Mesenchymal stem cell (in vitro differentiated cells and primary cell): ENCODE data around the gene CAMK1.

Source experiments
- DNase-seq: peaks from one replicate; pipeline ENCODE4 v3.0.0-alpha.2; 2013
- H2AFZ ChIP-seq: one replicate; pipeline ENCODE4 v1.6.1; 2013; ENCODE audit warnings: low read depth, mild to moderate bottlenecking, control low read depth, inconsistent platforms, low read length, moderate library complexity
- H2AK5ac ChIP-seq: 2 replicates; pipeline ENCODE4 v1.6.1; 2013; ENCODE audit warnings: low read length, moderate library complexity, mild to moderate bottlenecking, inconsistent platforms; ENCODE audit not compliant: severe bottlenecking
- H2BK120ac ChIP-seq: one replicate; pipeline ENCODE4 v1.6.1; 2013; ENCODE audit warnings: low read depth, mild to moderate bottlenecking, inconsistent platforms, low read length, moderate library complexity
- H2BK12ac ChIP-seq, 2 experiments: one replicate each; pipeline ENCODE4 v1.6.1; 2013; ENCODE audit warnings: inconsistent platforms in 2 of 2, low read length in 2 of 2, mild to moderate bottlenecking in 2 of 2, moderate library complexity in 2 of 2, control low read depth in 1 of 2
- H2BK15ac ChIP-seq: one replicate; pipeline ENCODE4 v1.6.1; 2013; ENCODE audit warnings: mild to moderate bottlenecking, low read depth, inconsistent platforms; ENCODE audit not compliant: poor library complexity, severe bottlenecking
- H2BK5ac ChIP-seq: 2 replicates; pipeline ENCODE4 v1.6.1; 2013; ENCODE audit warnings: low read depth, mild to moderate bottlenecking, low read length, control low read depth, inconsistent platforms; ENCODE audit not compliant: poor library complexity, severe bottlenecking
- H3K14ac ChIP-seq, 2 experiments: one replicate each; pipeline ENCODE4 v1.6.1; 2013; ENCODE audit warnings: inconsistent platforms in 2 of 2, low read length in 2 of 2, control low read depth in 1 of 2, mild to moderate bottlenecking in 1 of 2, moderate library complexity in 1 of 2
- H3K18ac ChIP-seq, 2 experiments: one replicate each; pipeline ENCODE4 v1.6.1; 2013; ENCODE audit warnings: inconsistent platforms in 2 of 2, low read length in 2 of 2, control low read depth in 1 of 2, low read depth in 1 of 2, mild to moderate bottlenecking in 1 of 2
- H3K23ac ChIP-seq, 2 experiments: one replicate each; pipeline ENCODE4 v1.6.1; 2013; ENCODE audit warnings: inconsistent platforms in 2 of 2, low read length in 2 of 2, mild to moderate bottlenecking in 2 of 2, moderate library complexity in 2 of 2, control low read depth in 1 of 2
- H3K27ac ChIP-seq: 2 replicates; pipeline ENCODE4 v1.5.1; 2013; ENCODE audit warnings: mild to moderate bottlenecking, moderate library complexity, low read length, control low read depth, inconsistent platforms; ENCODE audit not compliant: poor library complexity, severe bottlenecking
- H3K27me3 ChIP-seq, 2 experiments: 2 replicates each; pipeline versions ENCODE4 v1.6.1 to v1.7.0; 2013; ENCODE audit warnings: low read length in 2 of 2, mild to moderate bottlenecking in 2 of 2, moderate library complexity in 2 of 2, control low read depth in 1 of 2, inconsistent platforms in 1 of 2; ENCODE audit not compliant: control insufficient read depth in 1 of 2, insufficient read depth in 1 of 2
- H3K36me3 ChIP-seq, 2 experiments: 2 replicates each; pipeline versions ENCODE4 v1.6.1 to v1.7.0; 2013; ENCODE audit warnings: low read length in 2 of 2, control low read depth in 1 of 2, inconsistent platforms in 1 of 2, low read depth in 1 of 2, mild to moderate bottlenecking in 1 of 2; ENCODE audit not compliant: insufficient read depth in 2 of 2, control insufficient read depth in 1 of 2
- H3K4ac ChIP-seq, 2 experiments: one replicate each; pipeline ENCODE4 v1.6.1; 2013; ENCODE audit warnings: inconsistent platforms in 2 of 2, low read length in 2 of 2, mild to moderate bottlenecking in 2 of 2, moderate library complexity in 2 of 2, control low read depth in 1 of 2, low read depth in 1 of 2
- H3K4me1 ChIP-seq: 2 replicates; pipeline ENCODE4 v1.6.1; 2013; ENCODE audit warnings: low read depth, low read length, control low read depth; ENCODE audit not compliant: control insufficient read depth, insufficient read depth
- H3K4me2 ChIP-seq: 2 replicates; pipeline ENCODE4 v1.6.1; 2013; ENCODE audit warnings: low read length, mild to moderate bottlenecking, inconsistent platforms; ENCODE audit not compliant: poor library complexity, severe bottlenecking
- H3K4me3 ChIP-seq, 2 experiments: 2 replicates each; pipeline versions ENCODE4 v1.5.1 to v1.7.0; 2013; ENCODE audit warnings: low read length in 2 of 2, mild to moderate bottlenecking in 2 of 2, control low read depth in 1 of 2, low read depth in 1 of 2; ENCODE audit not compliant: insufficient read depth in 1 of 2
- H3K79me1 ChIP-seq: replicated peaks from 2 replicates; pipeline ENCODE4 v1.6.1; 2013; ENCODE audit warnings: mild to moderate bottlenecking, control low read depth, low read length, inconsistent platforms; ENCODE audit not compliant: poor library complexity, severe bottlenecking
- H3K9ac ChIP-seq: 2 replicates; pipeline ENCODE4 v1.7.0; 2013; ENCODE audit warnings: mild to moderate bottlenecking, low read length, moderate library complexity
- H3K9me3 ChIP-seq: 2 replicates; pipeline ENCODE4 v1.7.0; 2013; ENCODE audit warnings: mild to moderate bottlenecking, low read length; ENCODE audit not compliant: control insufficient read depth
- H4K8ac ChIP-seq: one replicate; pipeline ENCODE4 v1.6.1; 2013; ENCODE audit warnings: inconsistent platforms, mild to moderate bottlenecking, low read length, moderate library complexity
- H4K91ac ChIP-seq: one replicate; pipeline ENCODE4 v1.6.1; 2013; ENCODE audit warnings: mild to moderate bottlenecking, low read length, inconsistent platforms
- WGBS: methylation state at CpG from one replicate; pipeline ENCODE4 v1.1.7; 2013; ENCODE audit warnings: mixed read lengths; 5-methylcytosine and 5-hydroxymethylcytosine counted together

The CAMK1 gene

DNA sequence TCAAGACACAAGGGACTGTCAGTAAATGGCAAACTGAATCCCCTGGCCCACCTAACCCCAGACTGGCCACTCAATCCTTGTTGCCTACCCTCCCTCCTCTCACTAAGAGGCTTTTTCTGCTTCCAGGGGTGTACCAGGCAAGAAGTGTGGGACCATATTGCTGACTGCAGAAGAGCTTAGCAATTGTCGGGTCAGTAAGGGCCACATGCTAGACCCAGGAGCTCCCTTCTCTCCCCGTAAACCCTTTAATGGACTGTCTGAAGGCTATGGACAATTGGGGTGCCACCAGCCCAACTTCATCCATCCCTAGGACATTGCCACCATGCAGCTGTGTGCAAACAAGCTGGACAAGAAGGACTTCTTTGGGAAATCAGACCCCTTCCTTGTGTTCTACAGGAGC is 57.3 kb downstream of the CAMK1 start:
- 74% methylated on average over 2 of the region's 2 CpGs for WGBS
- no peaks in the 10 kb centered on the region for H3K36me3 ChIP-seq
- H3K27me3 ChIP-seq = peaks cover 24 to 27% of the 10 kb centered on the region in 2 experiments
- no peak overlapping the region for H4K91ac ChIP-seq
- no peak overlapping the region for H2BK15ac ChIP-seq
- H2BK5ac ChIP-seq = no peak overlapping the region
- H4K8ac ChIP-seq = no peak overlapping the region
- H3K23ac ChIP-seq = no peak overlapping the region
- no peak overlapping the region for H3K4ac ChIP-seq
- no peak overlapping the region for H2AFZ ChIP-seq
- no peak overlapping the region for H3K14ac ChIP-seq
- H3K27ac ChIP-seq = no peak overlapping the region
- H3K4me3 ChIP-seq = no peak overlapping the region
- DNase-seq = no peak
- no peak overlapping the region for H3K9ac ChIP-seq
- H2AK5ac ChIP-seq = no peak overlapping the region
- H2BK12ac ChIP-seq = no peak overlapping the region
- H3K79me1 ChIP-seq = no peaks in the 10 kb centered on the region
- H3K18ac ChIP-seq = no peak overlapping the region
- H2BK120ac ChIP-seq = no peak overlapping the region
- H3K4me2 ChIP-seq = no peak overlapping the region
- H3K9me3 ChIP-seq = no peaks in the 10 kb centered on the region
- H3K4me1 ChIP-seq = no peaks in the 10 kb centered on the region

DNA sequence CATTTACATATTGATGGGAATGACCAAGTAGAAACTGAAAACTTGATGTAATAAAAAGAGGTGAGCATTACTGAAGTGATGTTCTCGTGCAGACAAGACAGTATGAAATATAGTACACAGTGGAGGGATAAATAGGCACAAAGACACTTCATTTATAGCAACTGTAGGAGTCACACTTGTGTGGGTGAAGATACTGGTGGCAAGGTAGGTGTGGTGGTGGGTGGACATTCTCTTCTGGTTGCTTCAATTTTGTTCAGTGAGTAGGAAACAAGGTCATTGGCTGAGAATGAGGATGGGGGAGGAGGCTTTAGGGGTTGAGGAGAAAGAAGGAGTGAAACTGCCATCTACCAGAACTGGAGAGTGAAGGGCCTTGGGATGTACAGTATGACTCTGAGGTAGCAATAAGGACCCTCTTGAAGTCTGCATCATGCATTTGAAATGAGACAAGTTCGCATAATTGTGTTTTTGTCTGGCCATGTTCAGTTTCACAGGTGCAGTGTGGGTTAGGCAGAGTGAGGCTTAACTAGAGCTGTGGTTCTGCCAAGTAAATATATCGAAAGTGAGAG is 59.5 kb downstream of the CAMK1 start:
- no peak for DNase-seq
- Histone ChIP-seq H3K18ac (no peak overlapping the region), H3K4ac (no peak overlapping the region), H3K79me1 (no peaks in the 10 kb centered on the region), H3K4me1 (no peaks in the 10 kb centered on the region), H4K8ac (no peak overlapping the region), H3K27ac (no peak overlapping the region), H2BK5ac (no peak overlapping the region), H3K4me2 (no peak overlapping the region), H2AK5ac (no peak overlapping the region), H2BK15ac (no peak overlapping the region), H3K9me3 (no peaks in the 10 kb centered on the region), H3K4me3 (no peak overlapping the region), H4K91ac (no peak overlapping the region), H3K9ac (no peak overlapping the region), H2AFZ (no peak overlapping the region), H3K27me3 (peaks cover 34 to 39% of the 10 kb centered on the region in 2 experiments), H3K36me3 (no peaks in the 10 kb centered on the region), H2BK120ac (no peak overlapping the region), H3K14ac (no peak overlapping the region), H2BK12ac (no peak overlapping the region), H3K23ac (no peak overlapping the region)
- 88% methylated on average over 3 of the region's 3 CpGs for WGBS
